GM21529 (cell line): ENCODE measurements around the gene CNIH3.
A peak's percentile ranks its signal among the peaks of the same experiment; 100 is the strongest.

Experiments used
- ATAC-seq: cut with Tn5 transposase; IDR thresholded peaks from one replicate; pipeline ENCODE4 v1.9.1; 2021; ENCODE audit not compliant: unreplicated experiment

Gene CNIH3

GRCh38 chr1:224739997-224740684, 124.0 kb downstream of the CNIH3 start:
- peak; percentile 77 for ATAC-seq

DNA sequence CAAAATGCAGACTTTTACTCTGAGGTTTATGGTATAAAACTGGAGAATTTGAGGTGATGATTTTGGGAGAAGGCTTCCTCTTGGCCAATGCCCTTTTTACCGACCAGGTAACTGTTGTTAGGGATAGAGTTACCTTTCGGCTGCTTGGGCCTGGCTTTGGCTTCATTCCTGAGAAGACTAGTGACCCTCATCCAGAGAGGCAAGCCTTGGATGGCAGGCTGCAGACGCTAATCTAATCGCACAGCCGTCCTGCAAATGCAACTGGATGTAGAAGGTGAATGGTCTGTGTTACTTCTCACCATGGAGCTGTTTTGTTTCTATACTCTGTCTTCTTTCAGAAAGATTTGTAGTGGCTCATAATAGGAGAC, 124.6 kb downstream of the CNIH3 start:
- ATAC-seq, result no peak

- no peak for ATAC-seq
Observed at GRCh38 chr1:224742349-224742748, 126.2 kb downstream of the CNIH3 start.

- ATAC-seq, result no peak
Observed at GRCh38 chr1:224743608-224744164, 127.6 kb downstream of the CNIH3 start.

GRCh38 chr1:224744521-224744920, 128.4 kb downstream of the CNIH3 start:
- ATAC-seq, result no peak

DNA sequence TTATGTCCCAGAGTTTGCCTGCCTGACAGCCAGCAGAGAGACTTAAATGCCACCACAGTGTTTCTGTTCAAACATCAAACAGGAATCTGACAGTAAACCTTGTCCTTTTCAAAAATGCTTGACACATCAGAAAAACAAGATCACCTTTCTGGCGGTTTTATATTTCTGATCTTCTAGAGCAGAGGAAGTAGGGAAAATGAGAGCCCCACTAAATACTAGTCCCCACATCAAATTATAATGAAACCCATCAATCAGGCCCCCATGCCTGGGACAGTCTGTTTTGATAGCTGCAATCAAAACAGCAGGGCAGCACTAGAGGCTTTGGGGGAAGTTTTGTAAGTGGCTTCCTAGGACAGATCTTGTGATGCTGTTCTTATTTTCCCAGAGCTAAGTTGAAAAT, 129.3 kb downstream of the CNIH3 start:
- ATAC-seq, result no peak

- peak; percentile 60 for ATAC-seq
Observed at GRCh38 chr1:224745924-224746323, 129.8 kb downstream of the CNIH3 start.

DNA sequence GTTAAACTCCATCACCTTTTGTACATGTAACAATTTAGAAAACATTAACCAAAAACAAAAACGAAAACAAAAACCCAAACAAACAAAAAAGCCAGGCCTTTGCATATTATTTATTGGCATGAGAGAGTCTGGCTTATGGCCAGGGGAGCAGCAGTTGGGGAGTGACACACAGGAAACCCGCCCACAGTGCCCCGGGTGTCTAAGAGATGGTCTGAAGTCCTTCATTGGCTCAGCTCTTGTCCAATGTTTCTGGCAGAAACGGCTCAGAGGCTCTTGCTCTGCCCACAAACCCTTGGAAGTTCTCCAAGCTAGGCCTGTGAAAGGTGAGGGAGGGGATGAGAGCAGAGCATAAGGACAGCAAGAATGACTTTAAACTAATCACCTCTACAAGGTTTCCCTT, 131.5 kb downstream of the CNIH3 start:
- ATAC-seq, result peak; percentile 35

GRCh38 chr1:224749916-224750315, 133.8 kb downstream of the CNIH3 start:
- no peak for ATAC-seq

GRCh38 chr1:224751624-224752311, 135.7 kb downstream of the CNIH3 start:
- no peak for ATAC-seq

DNA sequence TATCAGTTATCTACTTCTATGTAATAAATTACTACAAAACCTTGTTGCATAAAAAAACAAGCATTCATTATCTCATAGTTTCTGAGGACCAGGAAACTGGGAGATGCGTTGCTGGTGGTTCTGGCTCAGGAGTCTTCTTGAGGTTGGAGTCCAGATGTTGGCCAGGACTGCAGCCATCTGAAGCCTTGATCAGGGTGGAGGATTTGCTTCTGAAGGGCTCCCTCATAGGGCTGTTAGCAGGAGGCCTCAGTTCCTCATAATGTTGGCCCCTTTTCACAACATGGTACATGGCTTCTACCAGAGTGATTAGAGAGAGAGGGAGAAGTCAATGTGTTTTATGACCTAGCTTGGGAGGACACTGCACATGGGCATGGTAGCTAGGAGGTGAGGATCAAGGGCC, 137.4 kb downstream of the CNIH3 start:
- ATAC-seq, result peak; percentile 38

GRCh38 chr1:224755586-224755985, 139.5 kb downstream of the CNIH3 start:
- ATAC-seq, result no peak

DNA sequence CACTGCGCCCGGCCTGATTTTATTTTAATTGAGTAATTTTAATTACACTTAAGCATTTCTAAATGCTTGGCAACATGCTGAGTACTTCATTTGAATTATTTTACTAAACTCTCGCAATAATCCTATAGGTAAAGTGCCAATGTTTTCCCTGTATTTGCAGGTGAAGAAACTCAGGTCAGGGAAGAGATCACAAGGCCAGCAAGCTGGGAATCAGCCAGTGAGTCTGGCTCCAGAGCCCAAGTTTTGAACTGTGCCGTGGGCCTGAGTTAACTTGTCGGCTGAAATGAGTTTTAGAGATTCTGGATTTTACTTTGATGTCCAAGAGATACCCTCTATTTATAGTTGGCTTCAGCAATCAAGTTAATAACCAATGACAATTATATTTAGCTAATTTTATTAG, 141.4 kb downstream of the CNIH3 start:
- no peak for ATAC-seq

- ATAC-seq, result no peak
Observed at GRCh38 chr1:224759135-224759534, 143.0 kb downstream of the CNIH3 start.

- no peak for ATAC-seq
Observed at GRCh38 chr1:224759681-224760091, 143.6 kb downstream of the CNIH3 start.

DNA sequence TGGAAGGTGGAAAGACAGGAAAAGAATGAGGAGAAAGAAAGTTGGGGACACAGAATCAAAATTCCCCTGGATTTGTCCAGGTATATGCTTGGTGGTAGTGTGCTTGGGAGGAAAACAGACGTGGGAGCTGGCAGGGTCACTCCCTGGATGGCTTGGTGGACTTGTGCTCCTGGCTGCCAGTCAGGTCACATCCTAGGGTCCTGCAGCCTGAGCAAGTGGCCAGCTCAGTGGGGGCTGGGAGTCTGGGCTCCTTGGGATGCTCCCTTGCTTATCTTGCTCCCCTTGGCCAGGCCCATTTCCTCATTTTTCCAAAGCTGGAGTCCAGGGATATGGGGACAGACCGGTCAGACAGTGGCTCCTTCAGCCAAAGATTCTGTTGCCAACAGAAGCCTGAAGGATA, 144.0 kb downstream of the CNIH3 start:
- no peak for ATAC-seq

GRCh38 chr1:224761245-224761644, 145.1 kb downstream of the CNIH3 start:
- ATAC-seq, result no peak

DNA sequence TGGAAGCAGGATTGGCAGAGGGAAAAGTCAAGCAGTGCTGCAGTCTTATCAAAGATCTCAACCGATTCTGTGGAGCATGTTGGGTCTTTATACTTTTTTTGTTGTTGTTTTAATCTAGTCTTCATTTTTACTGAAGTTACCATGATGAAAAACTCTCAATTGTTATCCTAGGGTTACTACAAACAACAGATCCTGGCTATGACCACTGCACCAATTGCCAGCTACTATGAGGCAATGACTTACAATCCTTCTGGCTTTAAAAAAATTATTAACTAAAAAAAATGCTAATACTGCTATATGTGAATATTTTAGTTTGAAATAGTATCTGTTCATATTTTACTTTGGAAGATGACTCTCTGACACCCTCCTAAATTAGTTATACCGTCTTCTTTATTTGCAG, 145.9 kb downstream of the CNIH3 start:
- ATAC-seq, result no peak

- no peak for ATAC-seq
Observed at GRCh38 chr1:224762701-224763100, 146.6 kb downstream of the CNIH3 start.

DNA sequence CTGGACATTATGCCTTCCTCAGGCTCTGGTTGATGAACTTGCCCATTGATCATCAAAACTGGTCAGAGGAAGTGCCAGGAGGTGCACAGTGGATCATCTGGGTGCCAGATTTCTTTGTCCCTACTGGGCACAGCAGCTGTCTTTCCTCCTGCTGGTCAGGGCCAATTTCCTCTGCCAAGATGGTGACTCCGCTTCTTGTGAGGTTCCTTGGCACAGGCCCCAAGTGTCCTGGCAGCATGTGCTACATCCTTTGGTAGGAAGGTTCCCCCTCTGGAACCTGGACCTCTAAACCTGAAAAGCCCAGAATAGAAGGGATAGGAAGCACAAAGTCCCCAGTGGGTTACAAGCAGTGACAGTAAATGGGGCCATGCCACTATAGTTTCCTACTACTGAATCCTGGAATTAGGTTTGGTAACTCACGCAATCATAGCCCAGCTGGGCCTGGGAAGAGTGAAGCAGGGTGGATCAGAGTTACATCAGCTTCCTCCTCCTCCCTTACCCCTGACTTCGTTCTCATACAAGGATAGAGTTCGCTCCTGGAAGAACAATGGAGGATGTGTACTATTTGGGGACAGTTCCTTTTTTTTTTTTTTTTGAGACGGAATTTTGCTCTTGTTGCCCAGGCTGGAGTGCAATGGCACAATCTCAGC, 147.1 kb downstream of the CNIH3 start:
- no peak for ATAC-seq

- no peak for ATAC-seq
Observed at GRCh38 chr1:224766266-224766665, 150.1 kb downstream of the CNIH3 start.

DNA sequence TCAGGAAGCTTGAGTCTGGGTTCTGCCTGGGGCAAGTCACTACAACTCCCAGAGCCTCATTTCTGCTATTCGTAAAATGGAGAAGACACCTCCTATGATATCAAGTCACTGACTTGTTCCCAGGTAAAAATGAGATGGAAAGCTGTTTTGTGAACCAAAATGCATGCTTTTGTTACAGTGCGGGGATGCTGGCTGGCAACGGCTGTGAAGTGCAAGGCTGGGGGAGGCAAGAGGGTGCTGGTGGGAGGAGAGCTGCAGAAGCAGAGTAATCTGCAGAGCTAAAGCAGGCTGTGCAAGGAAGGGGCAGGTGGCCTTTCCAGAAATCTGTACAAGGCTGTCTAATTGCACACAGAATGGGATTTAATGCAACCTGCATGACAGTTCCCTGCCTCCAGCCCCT, 150.9 kb downstream of the CNIH3 start:
- ATAC-seq, result no peak
